ENCODE data around the gene PRSS53. TPM values are rescaled to one million over a fixed set of nuclear protein-coding genes. Genes with fewer than 3 reads are reported as not detected.
A peak's percentile ranks its signal among the peaks of the same experiment; 100 is the strongest.
"Not testable (repeated sequence)": the region's sequence is repeated elsewhere in the genome, so short reads cannot be mapped to it uniquely, and the experiment has no call there.

The PRSS53 gene
- total RNA-seq, 2 donors from 2014 or later: 7.4 to 12.1 TPM

DNA sequence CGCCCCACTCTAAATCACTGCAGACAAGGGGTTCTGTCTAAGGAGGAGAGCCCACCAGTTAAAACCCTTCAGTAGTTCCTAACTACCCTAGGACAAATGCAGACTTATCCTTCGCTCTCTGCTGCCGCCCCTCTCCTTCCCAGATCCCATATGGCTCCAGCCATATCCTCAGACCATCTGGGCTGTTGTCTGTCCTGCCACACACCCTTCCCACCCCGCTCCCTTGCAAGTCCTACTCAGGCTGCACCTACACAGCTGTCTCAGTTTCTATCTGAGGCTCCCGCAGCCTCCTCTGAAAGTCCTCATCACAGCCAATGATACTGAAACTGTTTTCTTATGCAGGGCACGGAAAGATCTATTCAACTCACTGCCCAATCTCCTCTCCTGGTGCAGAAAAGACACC lies 18.7 kb upstream of the PRSS53 start:
- Mint-ChIP-seq H3K36me3 (peaks cover 0 to 14% of the 10 kb centered on the region in 2 donors), H3K27ac (peak overlapping the region; percentile 94), H3K9me3 (no peaks in the 10 kb centered on the region)
- peak in 1 of 2 donors; percentile 53 for DNase-seq (ENCODE audit: low spot score in 2 of 2)
- peak; percentile 81 to 89 for ATAC-seq

DNA sequence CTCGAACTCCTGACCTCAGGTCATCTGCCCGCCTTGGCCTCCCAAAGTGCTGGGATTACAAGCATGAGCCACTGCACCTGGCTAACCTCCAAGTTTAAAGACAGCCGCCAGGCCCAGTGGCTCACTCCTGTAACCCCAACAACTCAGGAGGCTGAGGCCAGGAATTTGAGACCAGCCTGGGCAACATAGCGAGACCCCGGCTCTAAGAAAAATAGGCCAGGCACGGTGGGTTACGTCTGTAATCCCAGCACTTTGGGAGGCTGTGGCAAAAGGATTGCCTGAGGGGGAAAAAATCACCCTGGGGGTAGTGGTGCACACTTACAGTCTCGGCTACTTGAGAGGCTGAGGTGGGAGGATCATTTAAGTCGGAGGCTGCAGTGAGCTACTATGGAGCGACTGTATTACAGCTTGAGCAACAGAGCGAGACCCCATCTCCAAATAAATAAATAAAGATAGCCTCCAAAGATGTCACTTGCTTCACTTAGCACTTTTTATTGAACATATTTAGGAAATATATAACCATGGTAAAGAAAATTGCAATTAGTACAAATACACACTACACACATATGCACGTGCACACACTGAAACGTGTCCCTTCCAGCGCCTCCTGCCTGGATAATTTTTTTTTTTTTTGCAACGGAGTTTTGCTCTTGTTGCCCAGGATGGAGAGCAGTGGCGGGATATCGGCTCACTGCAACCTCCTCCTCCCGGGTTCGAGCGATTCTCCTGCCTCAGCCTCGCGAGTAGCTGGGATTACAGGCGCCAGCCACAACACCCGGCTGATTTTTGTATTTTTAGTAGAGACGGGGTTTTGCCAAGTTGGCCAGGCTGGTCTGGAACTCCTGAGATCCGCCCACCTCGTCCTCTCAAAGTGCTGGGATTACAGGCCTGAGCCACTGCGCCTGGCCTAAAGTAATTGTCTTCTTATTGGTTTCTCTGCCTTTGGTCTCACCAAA lies 18.0 kb upstream of the PRSS53 start:
- H3K9me3 Mint-ChIP-seq: no peaks in the 10 kb centered on the region
- peak overlapping the region; percentile 94 for H3K27ac Mint-ChIP-seq
- DNase-seq (ENCODE audit: low spot score in 2 of 2) (no peak), ATAC-seq (no peak)
- H3K36me3 Mint-ChIP-seq: peaks cover 0 to 14% of the 10 kb centered on the region in 2 donors

DNA sequence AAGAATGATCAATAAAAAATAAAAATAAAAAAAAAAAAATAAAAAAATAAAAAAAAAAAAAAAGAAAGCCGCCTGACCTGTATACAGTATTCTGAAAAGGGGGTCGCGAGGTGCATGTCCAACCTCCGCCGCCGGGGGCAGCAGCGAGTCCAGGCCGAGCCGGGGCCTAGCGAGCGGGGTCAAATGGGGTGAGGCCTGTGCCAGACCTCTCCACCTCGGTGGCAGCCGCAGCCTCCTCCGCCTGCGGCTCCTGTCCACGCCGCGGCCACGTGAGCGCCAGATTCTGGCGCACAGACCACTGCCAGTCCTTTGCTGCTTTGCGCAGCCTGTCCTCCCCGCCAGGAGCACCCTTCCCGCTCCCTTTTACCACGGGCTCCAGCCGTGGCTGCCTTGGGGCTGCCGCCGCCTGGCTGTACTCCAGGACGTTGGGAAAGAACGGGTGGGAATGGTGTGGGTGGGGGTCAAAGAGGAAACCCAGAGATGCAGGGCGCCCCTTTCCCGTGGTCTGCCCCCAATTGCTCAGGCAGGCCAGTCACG lies 17.0 kb upstream of the PRSS53 start:
- DNase-seq (ENCODE audit: low spot score in 2 of 2) (peak; percentile 84 to 96), ATAC-seq (peak; percentile 49 to 66)
- Mint-ChIP-seq H3K27ac (peak overlapping the region; percentile 22 to 82), H3K9me3 (no peaks in the 10 kb centered on the region), H3K36me3 (peaks cover 0 to 14% of the 10 kb centered on the region in 2 donors)

DNA sequence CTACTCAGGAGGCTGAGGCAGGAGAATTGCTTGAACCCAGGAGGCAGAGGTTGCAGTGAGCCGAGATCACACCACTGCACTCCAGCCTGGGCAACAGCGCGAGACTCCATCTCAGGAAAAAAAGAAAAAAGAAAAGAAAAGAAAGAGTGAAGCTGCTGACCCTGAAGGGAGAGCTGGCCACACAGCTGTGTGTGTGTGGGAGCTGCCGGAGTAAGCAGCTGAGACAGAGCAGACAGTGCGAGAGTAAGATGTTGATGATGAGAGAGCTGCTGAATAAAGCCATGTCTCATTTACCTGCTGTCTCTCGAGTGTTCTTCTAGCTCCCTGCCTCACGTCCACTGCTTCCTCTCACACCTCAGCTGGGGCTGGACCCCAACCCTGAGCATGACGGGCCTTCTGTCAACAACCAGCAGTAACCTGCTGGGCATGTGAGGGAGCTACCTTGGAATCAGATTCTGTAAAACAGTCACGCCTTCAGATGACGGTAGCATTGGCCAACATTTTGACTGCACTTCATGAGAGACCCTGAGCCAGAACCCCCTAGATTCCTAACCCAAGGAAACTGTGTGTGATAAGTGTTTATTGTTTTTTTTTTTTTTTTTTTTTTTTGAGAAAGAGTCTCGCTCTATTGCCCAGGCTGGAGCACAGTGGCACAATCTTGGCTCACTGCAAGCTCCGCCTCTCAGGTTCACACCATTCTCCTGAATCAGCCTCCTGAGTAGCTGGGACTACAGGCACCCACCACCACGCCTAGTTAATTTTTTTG lies 12.3 kb upstream of the PRSS53 start:
- H3K27ac Mint-ChIP-seq; ATAC-seq; H3K36me3 Mint-ChIP-seq; H3K9me3 Mint-ChIP-seq; DNase-seq (ENCODE audit: low spot score in 2 of 2): not testable (repeated sequence)

DNA sequence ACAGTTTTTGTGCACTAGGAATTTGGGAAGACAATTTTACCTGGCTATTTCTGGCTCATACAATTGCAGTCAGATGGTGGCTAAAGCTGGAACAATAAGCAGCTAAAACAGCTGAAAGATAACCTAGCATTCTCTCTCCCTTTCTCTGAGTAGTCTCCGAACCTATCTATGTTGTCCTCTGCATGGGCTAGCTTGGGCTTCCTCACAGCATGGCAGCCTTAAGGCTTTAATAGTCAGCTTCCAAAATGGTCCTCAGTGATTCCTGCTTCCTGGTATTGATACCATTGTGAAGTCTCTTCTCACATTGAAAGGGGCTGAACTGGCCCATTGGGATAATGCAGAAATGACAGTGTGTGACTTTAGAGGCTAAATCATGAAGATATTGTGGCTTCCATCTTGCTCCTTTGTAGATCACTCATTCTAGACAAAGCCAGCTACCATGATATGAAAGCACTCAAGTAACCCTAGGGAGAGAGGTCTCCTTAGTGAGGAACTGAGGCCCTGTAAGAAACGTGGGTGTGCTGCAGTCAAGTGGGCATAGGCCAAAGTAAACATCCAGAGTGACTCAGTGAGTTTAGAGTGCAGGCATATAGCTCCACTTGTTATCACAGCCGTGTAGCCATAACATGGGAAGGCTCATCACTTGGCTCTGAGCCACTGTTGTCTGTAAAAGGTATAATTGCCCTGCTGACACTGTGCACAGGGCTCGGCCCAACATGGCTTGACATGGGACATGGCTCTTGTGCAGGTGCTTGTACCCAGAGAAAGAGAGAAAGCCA lies 11.3 kb upstream of the PRSS53 start:
- H3K36me3 Mint-ChIP-seq: no peaks in the 10 kb centered on the region
- no peak for DNase-seq (ENCODE audit: low spot score in 2 of 2)
- ATAC-seq: no peak
- peak overlapping the region in 1 of 2 donors; percentile 4 for H3K27ac Mint-ChIP-seq
- H3K9me3 Mint-ChIP-seq: no peaks in the 10 kb centered on the region

DNA sequence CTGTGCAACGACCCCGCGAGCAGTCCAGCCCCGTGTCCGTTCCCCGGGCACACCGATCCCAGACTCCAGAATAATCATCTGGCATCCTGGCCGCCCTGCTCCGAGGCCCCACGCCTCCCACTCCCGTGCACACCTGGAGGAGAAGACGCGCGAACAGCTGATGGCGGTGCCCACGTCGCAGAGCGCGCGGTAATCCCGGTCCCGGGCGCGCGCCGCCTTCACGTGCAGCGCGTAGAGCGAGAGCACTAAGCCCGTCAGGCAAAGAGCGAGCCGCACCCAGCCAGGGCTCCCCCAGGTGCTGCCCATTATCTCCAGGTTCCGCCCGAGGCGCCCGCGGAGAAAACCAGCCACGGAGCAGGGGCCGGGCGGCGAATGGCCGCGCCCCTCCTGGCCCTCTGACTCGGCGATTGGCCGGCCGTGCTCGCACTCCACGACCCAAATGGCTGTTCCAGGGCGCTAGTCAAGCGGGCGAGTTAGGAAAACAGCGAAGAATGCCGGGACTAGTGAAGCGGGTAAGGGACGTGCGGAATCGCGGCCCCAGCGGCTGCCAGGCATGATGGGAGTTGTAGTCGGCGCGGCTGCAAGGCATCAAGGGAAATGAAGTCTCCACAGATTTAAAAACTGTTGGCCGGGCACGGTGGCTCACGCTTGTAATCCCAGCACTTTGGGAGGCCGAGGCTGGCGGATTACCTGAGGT lies 5.8 kb upstream of the PRSS53 start, which contains the start of gene VKORC1:
TSS of gene VKORC1 (minus strand) at position 374 of the 697 bp plus-strand sequence. CDS start at position 306, 68 bp downstream.
- no peaks in the 10 kb centered on the region for H3K9me3 Mint-ChIP-seq
- ATAC-seq: peak; percentile 91
- peak within 1 kb of the TSS; percentile 95 to 97 for H3K27ac Mint-ChIP-seq
- DNase-seq (ENCODE audit: low spot score in 2 of 2): peak; percentile 87 to 90
- H3K36me3 Mint-ChIP-seq: peaks cover 7 to 15% of the 10 kb centered on the region in 2 donors

DNA sequence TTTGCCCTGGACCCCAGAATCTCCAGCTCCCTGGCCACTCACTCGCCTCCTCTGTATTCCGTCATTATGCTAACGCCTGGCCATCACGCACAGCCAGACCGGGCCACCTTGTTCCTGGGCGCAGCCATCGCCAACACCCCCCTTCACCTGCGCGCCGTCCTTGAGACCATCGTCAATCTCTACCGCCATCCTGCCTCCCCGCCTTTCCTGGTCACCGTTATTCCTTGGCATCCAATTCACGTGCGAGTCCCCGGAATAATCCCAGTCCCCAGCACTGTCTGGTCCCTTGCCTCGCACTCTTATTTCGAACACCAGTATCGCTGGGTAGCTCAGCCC lies 5.3 kb upstream of the PRSS53 start:
- DNase-seq (ENCODE audit: low spot score in 2 of 2) (no peak), ATAC-seq (peak in 1 of 2 donors; percentile 5)
- H3K36me3 Mint-ChIP-seq: peaks cover 7 to 15% of the 10 kb centered on the region in 2 donors
- no peaks in the 10 kb centered on the region for H3K9me3 Mint-ChIP-seq
- H3K27ac Mint-ChIP-seq: peak overlapping the region; percentile 95 to 97

DNA sequence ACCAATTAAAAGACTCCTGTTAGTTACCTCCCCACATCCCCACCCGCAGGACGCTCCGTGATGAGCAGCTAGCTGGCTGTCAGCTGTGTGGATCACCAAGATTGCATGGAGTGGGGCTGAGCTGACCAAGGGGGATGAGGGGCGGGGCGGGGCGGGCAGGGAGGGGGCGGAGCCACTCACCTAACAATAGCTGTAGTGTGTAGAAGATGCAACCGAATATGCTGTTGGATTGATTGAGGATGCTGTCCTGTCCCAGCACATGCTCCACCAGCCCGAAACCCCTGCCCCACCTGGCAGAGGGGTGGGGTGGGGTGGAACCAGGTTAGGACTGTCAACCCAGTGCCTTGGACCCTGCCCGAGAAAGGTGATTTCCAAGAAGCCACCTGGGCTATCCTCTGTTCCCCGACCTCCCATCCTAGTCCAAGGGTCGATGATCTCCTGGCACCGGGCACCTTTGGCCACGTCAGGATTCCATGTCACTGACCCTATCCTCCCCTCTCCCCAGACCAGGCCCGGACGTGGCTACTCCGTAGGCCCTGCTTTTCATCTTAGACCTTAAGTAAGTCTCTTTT lies 4.5 kb upstream of the PRSS53 start:
- H3K27ac Mint-ChIP-seq: no peak overlapping the region
- peaks cover 7 to 15% of the 10 kb centered on the region in 2 donors for H3K36me3 Mint-ChIP-seq
- no peak for DNase-seq (ENCODE audit: low spot score in 2 of 2)
- no peaks in the 10 kb centered on the region for H3K9me3 Mint-ChIP-seq
- no peak for ATAC-seq

DNA sequence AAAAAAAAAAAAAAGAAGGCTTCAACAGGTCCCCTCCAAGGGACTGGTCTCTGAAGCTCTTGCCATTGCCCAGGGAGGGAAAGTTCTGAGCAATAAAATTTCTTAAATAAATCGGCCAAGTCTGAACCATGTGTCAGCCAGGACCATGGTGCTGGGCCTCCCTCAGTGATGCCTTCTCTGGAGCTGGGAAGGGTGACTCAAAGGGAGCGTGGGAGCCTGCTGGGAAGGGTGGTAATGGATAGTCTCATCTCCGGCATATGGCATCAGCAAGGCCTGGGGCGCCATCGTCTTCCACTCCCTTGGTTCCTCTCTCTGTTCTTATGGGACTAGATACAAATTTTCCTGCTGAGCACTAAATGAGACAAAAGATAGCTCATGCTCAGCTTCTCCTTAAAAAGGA lies 3.6 kb upstream of the PRSS53 start:
- Mint-ChIP-seq H3K36me3 (peaks cover 7 to 15% of the 10 kb centered on the region in 2 donors), H3K27ac (no peak overlapping the region), H3K9me3 (no peaks in the 10 kb centered on the region)
- DNase-seq (ENCODE audit: low spot score in 2 of 2) (no peak), ATAC-seq (no peak)

DNA sequence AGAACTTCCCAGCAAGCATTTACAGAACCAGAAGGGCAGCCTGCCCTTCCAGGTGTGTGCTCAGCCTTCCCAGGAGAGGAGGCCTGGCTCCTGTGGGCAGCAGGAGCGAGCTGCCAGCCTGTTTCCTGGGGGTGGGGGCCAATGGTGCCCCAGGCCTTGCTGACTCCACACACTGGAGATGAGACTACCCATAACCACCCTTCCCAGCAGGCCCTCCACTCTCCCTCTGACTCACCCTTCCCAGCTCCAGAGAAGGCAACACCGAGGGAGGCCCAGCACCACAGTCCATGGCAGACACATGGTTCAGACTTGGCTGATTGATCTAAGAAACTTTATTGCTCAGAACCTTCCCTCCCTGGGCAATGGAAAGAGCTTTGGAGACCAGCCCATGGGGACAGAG lies 1.8 kb upstream of the PRSS53 start:
- H3K36me3 Mint-ChIP-seq: peaks cover 7 to 15% of the 10 kb centered on the region in 2 donors
- no peak for DNase-seq (ENCODE audit: low spot score in 2 of 2)

DNA sequence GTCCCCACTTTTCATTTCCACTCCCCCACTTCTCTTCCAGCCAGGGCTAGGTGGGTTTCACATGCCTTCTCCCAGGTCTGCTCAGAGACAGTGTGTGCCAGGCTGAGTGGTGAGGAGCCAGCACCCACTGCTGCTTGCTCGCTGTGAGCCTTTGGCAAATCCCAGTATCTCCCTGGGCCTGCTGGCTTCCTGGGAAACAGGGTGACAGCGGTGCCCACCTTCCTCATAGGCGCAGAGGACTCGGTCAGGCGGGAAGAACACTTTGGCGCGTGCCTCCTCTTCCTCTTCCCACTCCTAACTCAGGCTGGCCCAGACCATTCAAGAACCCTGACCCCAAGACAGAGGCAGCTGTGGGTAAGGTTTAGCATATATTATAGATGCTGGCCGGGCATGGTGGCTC lies 456 bp upstream of the PRSS53 start:
- Mint-ChIP-seq H3K27ac (peak overlapping the region; percentile 27 to 84), H3K36me3 (peaks cover 4 to 10% of the 10 kb centered on the region in 2 donors), H3K9me3 (no peaks in the 10 kb centered on the region)
- DNase-seq (ENCODE audit: low spot score in 2 of 2) (no peak), ATAC-seq (no peak)

More for the DNA sequence above, 1.8 kb upstream of the PRSS53 start:
- Mint-ChIP-seq H3K9me3 (no peaks in the 10 kb centered on the region), H3K27ac (peak overlapping the region in 1 of 2 donors; percentile 96)
- no peak for ATAC-seq

DNA sequence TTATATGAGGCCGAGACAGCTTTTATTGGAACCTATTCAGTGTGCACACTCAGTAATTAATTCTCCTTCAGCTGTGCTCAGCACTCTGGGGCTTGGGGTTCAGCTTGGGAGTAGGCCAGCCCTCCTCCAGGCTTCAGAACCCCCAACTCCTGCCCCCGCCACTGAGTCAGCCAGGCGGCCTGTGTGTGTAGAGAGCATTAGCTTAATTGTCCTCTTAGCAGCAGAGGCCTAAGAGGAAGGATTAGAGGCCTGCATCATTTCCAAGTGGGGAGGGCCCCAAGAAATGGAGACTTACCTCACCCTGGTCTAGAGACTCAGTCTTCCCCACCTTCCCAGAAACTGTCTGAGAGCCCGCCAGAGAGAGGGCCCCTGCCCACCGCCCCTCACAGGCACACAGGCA lies 772 bp downstream of the PRSS53 start:
- no peak for ATAC-seq
- H3K9me3 Mint-ChIP-seq: no peaks in the 10 kb centered on the region
- H3K27ac Mint-ChIP-seq: peak overlapping the region in 1 of 2 donors; percentile 27
- no peak for DNase-seq (ENCODE audit: low spot score in 2 of 2)
- H3K36me3 Mint-ChIP-seq: peaks cover 0 to 5% of the 10 kb centered on the region in 2 donors

DNA sequence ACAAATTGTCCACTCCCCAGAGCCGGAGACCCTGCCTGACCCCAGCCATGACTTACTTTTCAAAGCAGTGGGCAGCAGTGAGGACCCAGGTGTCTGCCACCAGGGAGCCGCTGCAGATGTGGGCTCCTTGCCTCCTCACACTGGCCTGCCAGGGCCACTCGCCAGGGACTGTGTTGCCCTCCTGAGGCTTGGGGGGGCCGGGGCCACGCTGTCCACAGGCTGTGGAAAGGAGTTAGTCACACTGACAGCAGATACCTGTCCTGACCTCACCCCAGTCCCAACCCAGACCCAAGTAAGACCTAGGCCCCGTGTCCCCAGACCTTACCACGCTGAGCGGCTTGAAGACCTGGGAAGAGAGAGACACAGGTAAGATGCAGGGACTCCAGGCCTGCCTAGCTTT lies 1.3 kb downstream of the PRSS53 start:
- ATAC-seq: no peak
- Mint-ChIP-seq H3K9me3 (no peaks in the 10 kb centered on the region), H3K36me3 (peaks cover 0 to 5% of the 10 kb centered on the region in 2 donors), H3K27ac (peak overlapping the region in 1 of 2 donors; percentile 60)
- DNase-seq (ENCODE audit: low spot score in 2 of 2): no peak

DNA sequence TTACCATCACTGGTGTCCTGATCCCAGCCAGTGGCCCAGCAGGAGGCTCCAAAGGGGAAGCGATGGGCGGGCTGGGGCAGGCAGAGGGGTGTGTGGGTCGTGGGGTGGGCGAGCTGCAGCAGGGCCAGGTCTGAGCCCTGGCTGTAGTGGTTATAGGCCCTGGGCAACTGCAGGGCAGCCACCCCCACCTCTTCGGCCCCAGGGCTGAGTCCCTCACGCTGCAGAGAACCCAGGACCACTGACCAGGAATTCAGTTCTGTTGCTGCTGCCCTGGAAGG lies 2.2 kb downstream of the PRSS53 start:
- H3K36me3 Mint-ChIP-seq: peaks cover 0 to 5% of the 10 kb centered on the region in 2 donors
- ATAC-seq: no peak
- H3K27ac Mint-ChIP-seq: peak overlapping the region in 1 of 2 donors; percentile 54
- H3K9me3 Mint-ChIP-seq: no peaks in the 10 kb centered on the region
- no peak for DNase-seq (ENCODE audit: low spot score in 2 of 2)

DNA sequence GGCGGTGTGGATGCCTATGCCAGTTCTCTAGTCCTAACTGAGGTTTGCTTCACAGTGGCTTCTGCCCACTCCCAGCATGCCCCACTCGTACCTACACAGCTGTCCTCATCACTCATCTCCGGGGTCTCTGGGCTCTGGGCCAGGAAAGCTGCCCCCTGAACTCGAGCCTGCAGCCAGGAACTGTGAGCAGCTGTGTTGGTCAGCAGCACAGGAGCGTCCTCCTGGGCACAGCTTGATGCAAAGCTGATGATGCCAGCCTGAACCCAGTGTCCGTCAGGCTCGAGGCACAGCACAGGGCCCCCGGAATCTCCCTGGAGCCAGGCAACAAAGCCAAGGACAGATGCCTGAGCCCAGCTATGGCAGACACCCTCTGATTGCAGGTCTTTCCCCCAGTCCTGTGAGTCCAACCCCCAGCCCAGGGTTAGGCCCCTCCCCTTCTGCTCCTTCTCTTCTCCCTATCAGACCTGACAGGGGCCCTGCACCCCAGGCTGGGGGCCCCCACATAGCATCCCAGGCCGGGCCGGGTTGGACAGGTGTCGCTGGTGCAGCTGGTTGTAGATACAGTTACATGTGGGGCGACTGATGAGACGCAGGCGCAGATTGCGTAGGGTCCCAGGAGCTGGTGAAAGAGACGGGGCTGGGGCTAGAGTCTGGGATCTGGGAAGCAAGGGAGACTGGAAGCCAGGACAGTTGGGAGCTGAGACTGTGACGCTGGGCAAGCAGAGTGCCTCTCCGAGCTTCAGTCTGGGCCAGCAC lies 2.7 kb downstream of the PRSS53 start:
- Mint-ChIP-seq H3K9me3 (no peaks in the 10 kb centered on the region), H3K27ac (peak overlapping the region in 1 of 2 donors; percentile 54), H3K36me3 (peaks cover 0 to 5% of the 10 kb centered on the region in 2 donors)
- ATAC-seq: no peak
- DNase-seq (ENCODE audit: low spot score in 2 of 2): no peak

All from activated naive CD4-positive, alpha-beta T cell treated with anti-CD3 and anti-CD28 coated beads, Interleukin-2, amount 50 U/mL, for 72 hours (primary cell).